ENCODE measurements around the gene VAV1.

- TF ChIP-seq CTCF (IDR thresholded peaks at IDR 0.05; ENCODE audit: poor library complexity, severe bottlenecking), result no peak
- TF ChIP-seq EP300 (conservative IDR thresholded peaks at IDR 0.05; ENCODE audit: poor library complexity, severe bottlenecking), result no peak
- TF ChIP-seq SMC3 (conservative IDR thresholded peaks at IDR 0.05; ENCODE audit: poor library complexity), result no peak
- no peak for TF ChIP-seq POLR2AphosphoS5 (IDR thresholded peaks at IDR 0.05)
- no peak for TF ChIP-seq REST (IDR thresholded peaks at IDR 0.05; ENCODE audit: borderline replicate concordance)
- TF ChIP-seq RAD21 (conservative IDR thresholded peaks at IDR 0.05), result no peak
These were observed 46.8 kb upstream of the VAV1 start for GRCh38 chr19:6725513-6726231.
